GM21528 (cell line): ENCODE measurements around the gene TRIM68.

Source experiments
- ATAC-seq: cut with Tn5 transposase; IDR thresholded peaks from one replicate; pipeline ENCODE4 v1.9.1; 2021; ENCODE audit warnings: mild to moderate bottlenecking, moderate library complexity; ENCODE audit not compliant: unreplicated experiment, low FRiP score

The TRIM68 gene

GRCh38 chr11:4607096-4607495 is 935 bp downstream of the TRIM68 start:
- ATAC-seq: no peak

DNA sequence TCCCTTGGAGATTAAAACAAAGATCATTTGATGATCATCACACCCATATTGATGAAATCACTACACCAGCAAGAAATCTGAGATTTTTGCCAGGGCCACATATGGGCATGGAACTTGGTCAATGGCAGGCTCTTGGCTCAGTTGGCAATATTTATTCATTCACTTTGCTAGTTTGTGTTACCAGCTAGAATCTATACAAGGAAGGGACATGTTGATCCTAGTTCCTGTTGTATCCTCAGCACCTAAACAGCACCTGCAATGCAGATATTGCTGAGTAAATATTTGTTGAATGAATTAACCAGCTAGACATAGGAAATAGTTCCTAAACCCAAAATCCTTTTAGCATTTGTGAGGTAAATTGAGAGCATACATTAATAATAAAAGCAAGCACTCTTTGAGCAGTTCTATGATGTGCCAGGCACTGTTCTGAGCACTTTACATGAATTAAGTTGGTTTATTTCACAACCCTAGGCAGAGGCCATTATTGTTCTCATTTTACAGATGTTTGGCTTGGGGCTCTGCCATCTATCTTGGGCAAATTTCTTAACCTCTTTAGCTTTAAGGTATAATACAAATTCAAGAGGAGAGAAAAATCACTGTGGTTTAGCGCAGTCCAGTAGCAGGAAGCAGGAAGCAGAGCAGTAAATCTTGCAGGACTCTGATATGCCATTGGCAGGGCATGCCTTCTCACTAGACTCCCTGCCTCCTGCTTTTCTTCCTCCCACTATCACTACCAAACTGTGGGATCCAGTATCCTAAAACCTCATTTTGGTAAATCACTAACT is 1.6 kb downstream of the TRIM68 start:
- ATAC-seq: no peak

DNA sequence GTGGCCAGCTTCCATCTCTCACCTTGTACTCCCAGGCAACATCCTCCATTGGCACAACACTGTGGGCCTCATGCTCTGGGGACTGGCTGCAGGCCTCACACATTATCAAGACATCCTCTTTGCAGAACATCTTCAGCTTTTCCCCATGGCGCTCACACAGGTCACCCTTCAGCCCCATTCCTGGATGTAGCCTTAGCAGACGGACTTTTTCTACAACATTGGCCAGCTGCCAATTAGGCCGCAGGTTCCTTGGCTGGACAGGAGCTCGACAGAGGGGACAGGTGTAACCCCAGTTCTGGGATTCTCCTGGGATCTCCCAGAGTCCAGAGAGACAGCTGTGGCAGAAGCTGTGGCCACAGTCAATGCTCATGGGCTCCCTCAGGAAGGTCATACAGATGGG is 3.0 kb downstream of the TRIM68 start:
- ATAC-seq: no peak

DNA sequence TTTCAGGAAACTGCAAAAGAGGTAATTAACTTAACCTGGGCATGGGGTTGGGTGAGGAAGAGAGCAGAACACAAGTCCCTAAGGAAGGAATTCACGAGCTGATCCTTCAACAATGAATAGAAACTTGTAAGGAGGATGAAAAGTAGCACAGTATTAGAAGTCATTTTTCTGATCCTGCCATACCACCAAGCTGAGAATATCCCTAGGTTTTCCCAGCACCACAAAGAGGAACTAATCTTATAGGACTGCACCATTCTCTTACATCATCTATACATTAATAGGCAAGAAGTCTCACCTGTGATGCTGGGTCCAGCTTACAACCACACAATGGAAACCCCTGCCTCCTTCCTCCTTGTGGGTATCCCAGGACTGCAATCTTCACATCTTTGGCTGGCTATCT is 14.3 kb downstream of the TRIM68 start, which contains the start of gene OR52I1:
Gene OR52I1 (plus strand): TSS at position 301 of the 400 bp plus-strand sequence. CDS start 0 bp downstream, at position 301.
- ATAC-seq: no peak

- no peak for ATAC-seq
Observed at GRCh38 chr11:4589017-4589416, 19.0 kb downstream of the TRIM68 start.

DNA sequence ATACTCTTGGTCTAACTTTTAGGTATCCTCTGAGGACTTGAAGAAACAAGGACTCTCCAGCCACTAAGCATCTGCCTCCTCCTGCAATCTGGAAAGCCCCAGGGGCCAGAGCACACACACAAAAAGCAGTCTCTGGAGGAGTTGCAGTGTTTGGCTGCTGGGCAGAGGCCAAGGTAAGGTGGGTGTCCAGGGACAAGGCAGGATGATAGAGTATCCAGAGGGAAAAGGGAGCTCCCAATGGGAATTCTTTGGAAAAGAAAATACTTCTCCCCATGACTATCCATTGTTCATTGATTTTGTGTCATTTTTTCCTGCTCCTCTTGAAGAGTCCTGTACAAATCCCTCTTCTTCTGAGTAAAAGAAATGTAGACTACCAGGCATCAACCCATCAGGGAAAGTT is 26.6 kb downstream of the TRIM68 start, which contains the start of gene OR52I2:
Gene OR52I2 (plus strand): TSS at position 301 of the 400 bp plus-strand sequence.
- ATAC-seq: no peak

GRCh38 chr11:4580124-4580523 is 27.9 kb downstream of the TRIM68 start:
- no peak for ATAC-seq

DNA sequence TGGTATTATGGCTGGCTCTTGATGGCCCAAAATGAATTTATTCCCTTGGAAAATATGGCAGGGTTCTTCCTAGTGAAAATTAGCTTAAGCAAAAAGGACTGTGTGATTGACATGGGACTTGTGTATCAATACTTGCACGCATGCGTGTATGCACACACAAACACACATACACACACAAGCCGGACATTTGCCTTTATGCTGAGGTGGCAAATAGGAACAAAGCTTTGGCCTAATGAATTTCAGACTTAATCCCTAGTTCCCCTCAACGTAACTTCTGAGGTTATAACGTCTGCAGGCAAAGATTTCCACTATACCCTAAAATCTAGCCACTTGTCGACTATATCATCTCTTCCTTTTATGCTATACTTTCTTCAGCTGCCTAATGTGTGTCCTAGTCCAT is 29.4 kb downstream of the TRIM68 start:
- ATAC-seq: no peak

GRCh38 chr11:4577761-4578160 is 30.3 kb downstream of the TRIM68 start:
- ATAC-seq: no peak

DNA sequence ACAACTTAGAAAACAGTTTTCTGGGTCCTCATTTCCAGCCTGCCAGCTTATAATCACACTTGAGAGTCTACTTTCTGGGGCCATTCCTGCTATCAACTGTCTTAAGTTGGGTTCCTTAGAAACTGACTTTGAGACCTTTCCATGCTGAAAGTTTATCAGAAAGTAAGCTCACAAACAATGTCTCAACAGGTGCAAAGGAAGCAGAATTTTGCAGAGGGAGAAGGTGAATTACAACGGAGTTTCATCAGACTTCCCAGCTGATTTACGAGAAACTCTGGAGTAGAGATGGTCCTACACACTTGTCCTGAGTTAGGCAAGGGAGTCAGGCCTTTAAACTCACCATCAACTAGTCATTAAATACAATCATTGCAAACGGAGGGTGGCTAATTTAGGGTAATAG is 31.2 kb downstream of the TRIM68 start:
- no peak for ATAC-seq

- ATAC-seq: no peak
Observed at GRCh38 chr11:4569075-4569474, 39.0 kb downstream of the TRIM68 start.

- ATAC-seq: no peak
Observed at GRCh38 chr11:4565371-4565770, 42.7 kb downstream of the TRIM68 start.

- no peak for ATAC-seq
Observed at GRCh38 chr11:4560467-4560866, 47.6 kb downstream of the TRIM68 start.

GRCh38 chr11:4559527-4560440 is 48.2 kb downstream of the TRIM68 start:
- no peak for ATAC-seq

DNA sequence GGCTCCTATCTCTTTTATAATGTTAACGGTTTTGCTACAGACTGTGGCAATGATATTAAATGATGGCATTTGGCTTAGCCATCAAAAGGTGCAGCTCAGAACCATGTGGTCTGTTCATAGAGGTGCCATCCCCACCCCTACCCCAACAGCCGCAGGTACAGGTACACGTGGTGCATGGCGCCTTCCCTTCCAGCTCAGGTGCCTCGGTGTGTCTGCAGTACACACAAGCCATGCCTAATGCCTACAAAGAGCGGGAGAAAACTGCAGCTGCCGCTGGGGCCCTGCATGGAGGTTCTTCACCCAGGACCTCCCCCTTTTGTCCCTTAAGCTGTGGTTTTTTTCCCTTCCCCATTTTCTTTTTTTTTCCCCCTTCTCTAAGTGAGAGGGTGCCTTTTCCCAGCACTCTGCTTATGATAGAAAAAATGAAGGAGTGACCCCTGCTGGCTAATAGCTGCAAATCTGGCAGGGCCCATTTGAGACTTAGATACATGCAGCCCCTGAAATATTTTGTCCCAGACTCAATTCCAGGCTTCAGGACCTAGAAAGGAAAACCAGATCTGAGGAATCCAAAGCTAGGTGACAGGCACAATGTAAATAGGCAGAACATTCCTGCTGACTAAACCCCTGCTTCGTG is 56.6 kb downstream of the TRIM68 start:
- no peak for ATAC-seq
